BE2C (cell line): ENCODE data around the gene TMEM126A.
"Not testable (repeated sequence)": the region's sequence is repeated elsewhere in the genome, so short reads cannot be mapped to it uniquely, and the experiment has no call there.

ENCODE experiments used
- DNase-seq: peaks from one replicate; pipeline ENCODE4 v3.0.0-alpha.2; 2020
- H3K27me3 ChIP-seq: fragments of 250-450 bp; sonication (Bioruptor Pico); 2 replicates; pipeline ENCODE4 v1.5.1; 2020; ENCODE audit warnings: mild to moderate bottlenecking
- H3K36me3 ChIP-seq: fragments of 250-450 bp; sonication (Bioruptor Pico); 2 replicates; pipeline ENCODE4 v1.5.1; 2020; ENCODE audit warnings: mild to moderate bottlenecking
- H3K4me1 ChIP-seq: fragments of 250-450 bp; sonication (Bioruptor Pico); 2 replicates; pipeline ENCODE4 v1.5.1; 2020
- H3K4me3 ChIP-seq: 2 replicates; pipeline ENCODE4 v1.5.1; 2011; ENCODE audit warnings: low read depth, low read length
- H3K9me3 ChIP-seq: fragments of 250-450 bp; sonication (Bioruptor Pico); 2 replicates; pipeline ENCODE4 v1.5.1; 2020
- TF ChIP-seq, protein P1 (sequence below): IDR thresholded peaks from 2 replicates; pipeline ENCODE4 v1.5.1; 2012; ENCODE audit warnings: mild to moderate bottlenecking, low read depth, low read length

Gene TMEM126A

DNA sequence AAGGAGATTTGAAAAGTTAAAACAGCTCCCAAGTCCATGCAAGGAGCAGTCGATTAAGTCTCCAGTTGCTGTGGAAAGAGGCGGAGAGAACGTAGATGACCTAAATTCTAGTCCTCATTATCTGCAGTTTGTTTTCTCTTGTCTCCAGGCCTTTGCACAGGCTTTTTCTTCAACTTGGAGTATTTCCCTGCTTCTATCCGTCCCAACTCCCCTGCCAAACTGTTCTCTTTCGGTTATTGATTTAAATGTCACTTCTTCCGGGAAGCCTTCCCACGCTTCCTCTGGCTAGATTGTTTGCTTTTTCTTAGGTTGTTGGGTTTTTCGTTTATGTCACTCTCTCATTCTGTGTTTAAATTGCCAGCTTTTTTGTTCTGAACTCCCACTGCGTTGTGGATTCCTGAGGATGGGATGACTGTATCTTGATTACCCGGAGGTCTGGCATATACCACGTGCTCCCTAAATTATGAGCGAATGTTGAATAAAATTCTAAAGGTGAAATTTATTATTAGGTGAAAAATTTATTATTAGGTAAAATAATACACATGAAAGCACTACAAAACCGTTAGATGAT, 18.9 kb upstream of the TMEM126A start:
- H3K27me3 ChIP-seq, result peaks cover 3% of the 10 kb centered on the region
- no peaks in the 10 kb centered on the region for H3K4me1 ChIP-seq
- H3K9me3 ChIP-seq, result no peaks in the 10 kb centered on the region
- DNase-seq, result no peak
- TF ChIP-seq, protein P1, sequence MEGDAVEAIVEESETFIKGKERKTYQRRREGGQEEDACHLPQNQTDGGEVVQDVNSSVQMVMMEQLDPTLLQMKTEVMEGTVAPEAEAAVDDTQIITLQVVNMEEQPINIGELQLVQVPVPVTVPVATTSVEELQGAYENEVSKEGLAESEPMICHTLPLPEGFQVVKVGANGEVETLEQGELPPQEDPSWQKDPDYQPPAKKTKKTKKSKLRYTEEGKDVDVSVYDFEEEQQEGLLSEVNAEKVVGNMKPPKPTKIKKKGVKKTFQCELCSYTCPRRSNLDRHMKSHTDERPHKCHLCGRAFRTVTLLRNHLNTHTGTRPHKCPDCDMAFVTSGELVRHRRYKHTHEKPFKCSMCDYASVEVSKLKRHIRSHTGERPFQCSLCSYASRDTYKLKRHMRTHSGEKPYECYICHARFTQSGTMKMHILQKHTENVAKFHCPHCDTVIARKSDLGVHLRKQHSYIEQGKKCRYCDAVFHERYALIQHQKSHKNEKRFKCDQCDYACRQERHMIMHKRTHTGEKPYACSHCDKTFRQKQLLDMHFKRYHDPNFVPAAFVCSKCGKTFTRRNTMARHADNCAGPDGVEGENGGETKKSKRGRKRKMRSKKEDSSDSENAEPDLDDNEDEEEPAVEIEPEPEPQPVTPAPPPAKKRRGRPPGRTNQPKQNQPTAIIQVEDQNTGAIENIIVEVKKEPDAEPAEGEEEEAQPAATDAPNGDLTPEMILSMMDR, result no peak
- H3K4me3 ChIP-seq, result peak overlapping the region; percentile 86
- peaks cover under 1% of the 10 kb centered on the region; the same call in 1 of the 2 replicates for H3K36me3 ChIP-seq

DNA sequence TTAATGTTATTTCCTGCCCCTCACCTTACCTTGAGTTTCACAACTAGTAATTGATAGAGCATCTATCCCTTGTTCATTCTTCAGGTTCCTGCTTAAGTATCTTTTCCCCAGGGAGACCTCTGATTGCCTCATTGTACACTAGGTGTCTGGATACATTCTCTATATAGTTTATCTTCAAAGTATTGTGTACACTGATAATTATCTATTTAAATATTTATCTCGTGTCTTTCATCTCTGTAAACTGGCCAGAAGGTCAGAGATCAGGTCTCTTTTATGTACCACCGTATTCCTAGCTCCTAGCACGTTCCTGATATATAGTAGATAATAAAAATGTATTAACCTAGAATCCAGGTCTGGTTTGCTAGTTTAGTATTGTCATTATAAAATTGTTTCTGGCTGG, 13.0 kb upstream of the TMEM126A start:
- Histone ChIP-seq H3K4me1 (no peaks in the 10 kb centered on the region), H3K4me3 (no peak overlapping the region), H3K27me3 (no peaks in the 10 kb centered on the region), H3K36me3 (peaks cover 10% of the 10 kb centered on the region; the same call in 1 of the 2 replicates), H3K9me3 (no peaks in the 10 kb centered on the region)
- TF ChIP-seq, protein P1, result no peak
- DNase-seq, result no peak

DNA sequence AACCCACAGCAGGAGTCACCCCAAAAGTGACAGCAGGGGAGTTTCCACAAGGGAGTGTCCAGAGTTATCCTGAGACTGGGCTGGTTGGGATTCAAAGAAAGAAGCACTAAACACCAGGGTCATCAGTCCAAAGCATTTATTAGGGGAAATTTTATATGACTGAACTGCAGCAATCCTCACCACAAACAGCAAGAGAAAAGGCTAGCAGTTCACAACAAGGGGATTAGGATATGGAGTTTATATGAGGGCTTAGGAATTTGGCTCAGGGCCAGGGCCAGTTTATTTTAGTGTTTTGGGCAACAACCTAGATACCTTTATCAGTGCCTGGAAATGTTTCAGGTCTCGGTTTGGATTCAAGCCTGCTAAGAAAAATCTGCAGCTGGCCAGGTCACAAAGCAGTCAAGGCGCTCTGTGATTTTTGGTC, 4.6 kb upstream of the TMEM126A start:
- Histone ChIP-seq H3K4me1 (no peaks in the 10 kb centered on the region), H3K36me3 (no peaks in the 10 kb centered on the region), H3K4me3 (no peak overlapping the region), H3K27me3 (peaks cover 12% of the 10 kb centered on the region), H3K9me3 (no peaks in the 10 kb centered on the region)
- DNase-seq, result no peak
- TF ChIP-seq, protein P1, result no peak

DNA sequence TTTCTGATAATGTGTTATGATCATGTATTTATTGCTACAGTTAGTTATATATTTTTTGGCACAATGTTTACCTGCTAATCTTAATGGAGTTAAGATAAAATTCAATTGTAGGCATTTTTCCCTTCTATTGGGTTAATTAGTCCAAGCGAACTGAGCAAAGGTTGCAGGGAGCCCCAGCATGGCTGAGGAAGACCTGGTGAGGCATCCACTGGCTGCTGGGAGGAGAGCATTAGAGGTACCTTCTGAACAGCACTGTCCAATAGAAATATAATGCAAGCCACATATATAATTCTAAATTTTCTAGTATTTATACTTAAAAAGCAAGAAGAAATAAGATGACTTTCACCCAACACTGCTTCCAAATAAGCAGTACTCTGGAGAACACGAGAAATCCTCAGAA, 689 bp upstream of the TMEM126A start:
- no peaks in the 10 kb centered on the region for H3K4me1 ChIP-seq
- no peaks in the 10 kb centered on the region for H3K9me3 ChIP-seq
- DNase-seq, result no peak
- H3K27me3 ChIP-seq, result peaks cover 7% of the 10 kb centered on the region; the same call in 1 of the 2 replicates
- TF ChIP-seq, protein P1, result no peak
- H3K4me3 ChIP-seq, result peak overlapping the region; percentile 94
- H3K36me3 ChIP-seq, result peaks cover 3% of the 10 kb centered on the region

DNA sequence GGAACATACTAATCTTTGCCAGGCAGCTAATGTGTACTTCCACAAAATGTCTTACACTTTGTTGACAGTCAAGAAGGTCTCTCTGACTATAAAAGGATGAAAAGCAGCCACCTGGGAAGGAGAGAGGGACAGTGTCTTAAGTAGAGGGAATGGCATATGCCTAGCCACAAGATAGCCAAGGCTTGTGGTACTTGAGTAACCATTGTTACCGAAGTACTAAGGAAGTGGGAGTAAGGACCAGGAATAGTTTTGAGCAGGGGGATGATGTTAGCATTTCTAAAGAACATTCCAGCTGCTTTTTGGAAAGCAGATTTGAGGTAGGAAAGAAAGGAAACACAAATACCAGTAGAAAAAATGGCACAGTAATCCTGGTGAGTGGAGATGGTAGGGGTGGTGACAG, 3.4 kb downstream of the TMEM126A start:
- H3K4me3 ChIP-seq, result no peak overlapping the region
- no peaks in the 10 kb centered on the region for H3K4me1 ChIP-seq
- no peaks in the 10 kb centered on the region for H3K27me3 ChIP-seq
- TF ChIP-seq, protein P1, result no peak
- peaks cover 20% of the 10 kb centered on the region for H3K36me3 ChIP-seq
- DNase-seq, result no peak
- H3K9me3 ChIP-seq, result no peaks in the 10 kb centered on the region

DNA sequence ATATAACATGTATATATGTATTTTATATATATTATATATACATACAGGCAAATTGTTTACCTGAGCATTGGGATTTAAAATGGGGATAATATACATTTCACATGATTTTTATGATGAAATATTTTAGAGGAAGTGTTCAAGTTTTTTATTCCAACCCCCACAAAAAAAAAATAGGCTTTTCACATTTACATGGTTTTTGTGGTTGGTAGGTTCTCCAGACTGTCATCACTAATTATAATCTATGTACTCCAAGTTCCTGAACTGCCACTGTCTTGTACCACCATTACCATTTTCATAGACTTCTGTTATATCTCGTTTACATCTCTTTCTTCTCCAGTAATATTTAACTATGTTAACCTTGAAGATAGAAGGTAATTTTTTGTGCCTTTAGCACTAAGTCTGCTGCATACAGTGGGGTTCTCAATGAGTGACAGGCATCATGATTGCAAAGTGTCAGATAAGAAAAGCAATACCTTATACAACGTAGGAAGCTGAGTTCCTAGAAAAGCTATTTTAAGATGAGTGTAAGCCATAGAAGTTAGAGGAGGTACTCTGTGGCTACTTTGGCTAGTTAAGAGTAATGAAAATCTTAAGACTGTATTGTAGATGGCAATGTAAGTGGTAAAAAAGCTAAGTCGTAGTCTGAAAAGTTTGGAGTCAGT, 5.2 kb downstream of the TMEM126A start:
- H3K9me3 ChIP-seq, result no peaks in the 10 kb centered on the region
- TF ChIP-seq, protein P1, result no peak
- no peak for DNase-seq
- no peaks in the 10 kb centered on the region for H3K27me3 ChIP-seq
- peaks cover 37% of the 10 kb centered on the region for H3K36me3 ChIP-seq
- no peak overlapping the region for H3K4me3 ChIP-seq
- no peaks in the 10 kb centered on the region for H3K4me1 ChIP-seq

DNA sequence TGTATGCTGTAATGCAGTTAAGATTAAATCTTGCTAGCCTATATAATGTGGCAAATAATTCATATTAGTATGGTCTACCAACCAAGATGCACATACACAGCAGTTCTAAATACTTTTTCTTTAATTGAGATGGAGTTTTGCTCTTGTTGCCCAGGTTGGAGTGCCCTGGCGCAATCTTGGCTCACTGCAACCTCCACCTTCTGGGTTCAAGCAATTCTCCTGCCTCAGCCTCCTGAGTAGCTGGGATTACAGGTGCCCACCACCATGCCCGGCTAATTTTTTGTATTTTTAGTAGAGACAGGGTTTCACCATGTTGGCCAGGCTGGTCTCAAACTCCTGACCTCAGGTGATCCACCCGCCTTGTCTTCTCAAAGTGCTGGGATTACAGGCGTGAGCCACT, 6.6 kb downstream of the TMEM126A start:
- not testable (repeated sequence) for H3K4me1 ChIP-seq, H3K27me3 ChIP-seq, H3K9me3 ChIP-seq, DNase-seq, H3K4me3 ChIP-seq
- peaks cover 50% of the 10 kb centered on the region for H3K36me3 ChIP-seq
